ENCODE measurements around the gene PPP6R3. TPM values are rescaled to one million over a fixed set of nuclear protein-coding genes. Genes with fewer than 3 reads are reported as not detected.

The PPP6R3 gene
- total RNA-seq, 1 donor from 2014 or later: 55.8 TPM

- TF ChIP-seq, protein P1, sequence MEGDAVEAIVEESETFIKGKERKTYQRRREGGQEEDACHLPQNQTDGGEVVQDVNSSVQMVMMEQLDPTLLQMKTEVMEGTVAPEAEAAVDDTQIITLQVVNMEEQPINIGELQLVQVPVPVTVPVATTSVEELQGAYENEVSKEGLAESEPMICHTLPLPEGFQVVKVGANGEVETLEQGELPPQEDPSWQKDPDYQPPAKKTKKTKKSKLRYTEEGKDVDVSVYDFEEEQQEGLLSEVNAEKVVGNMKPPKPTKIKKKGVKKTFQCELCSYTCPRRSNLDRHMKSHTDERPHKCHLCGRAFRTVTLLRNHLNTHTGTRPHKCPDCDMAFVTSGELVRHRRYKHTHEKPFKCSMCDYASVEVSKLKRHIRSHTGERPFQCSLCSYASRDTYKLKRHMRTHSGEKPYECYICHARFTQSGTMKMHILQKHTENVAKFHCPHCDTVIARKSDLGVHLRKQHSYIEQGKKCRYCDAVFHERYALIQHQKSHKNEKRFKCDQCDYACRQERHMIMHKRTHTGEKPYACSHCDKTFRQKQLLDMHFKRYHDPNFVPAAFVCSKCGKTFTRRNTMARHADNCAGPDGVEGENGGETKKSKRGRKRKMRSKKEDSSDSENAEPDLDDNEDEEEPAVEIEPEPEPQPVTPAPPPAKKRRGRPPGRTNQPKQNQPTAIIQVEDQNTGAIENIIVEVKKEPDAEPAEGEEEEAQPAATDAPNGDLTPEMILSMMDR (conservative IDR thresholded peaks at IDR 0.05; ENCODE audit: low read depth, low read length): no peak
- no peak for DNase-seq (ENCODE audit: low read depth)
- no peak overlapping the region for H3K4me3 ChIP-seq (ENCODE audit: low read depth, low read length)
Measured at GRCh38 chr11:68655406-68655805, 194.9 kb downstream of the PPP6R3 start.

DNA sequence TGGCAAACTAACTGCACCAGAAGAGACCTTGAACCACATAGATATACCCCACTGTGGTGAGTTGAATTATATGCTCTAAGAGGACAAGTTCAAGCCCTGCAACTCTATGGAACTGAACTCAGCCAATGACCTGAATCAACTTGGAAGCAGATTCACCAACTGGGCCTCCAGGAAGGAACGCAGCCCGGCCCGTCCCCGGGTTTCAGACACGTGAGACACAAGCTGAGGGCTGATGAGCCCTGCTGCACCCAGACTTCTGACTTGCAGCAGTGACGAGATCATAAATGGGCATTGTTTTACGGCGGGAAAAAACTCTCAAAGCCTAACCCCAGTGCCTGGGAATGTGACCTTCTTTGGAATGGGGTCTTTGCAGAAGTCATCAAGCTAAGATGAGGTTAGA, 195.3 kb downstream of the PPP6R3 start:
- no peak for DNase-seq (ENCODE audit: low read depth)
- TF ChIP-seq, protein P1 (conservative IDR thresholded peaks at IDR 0.05; ENCODE audit: low read depth, low read length): no peak
- no peak overlapping the region for H3K4me3 ChIP-seq (ENCODE audit: low read depth, low read length)

DNA sequence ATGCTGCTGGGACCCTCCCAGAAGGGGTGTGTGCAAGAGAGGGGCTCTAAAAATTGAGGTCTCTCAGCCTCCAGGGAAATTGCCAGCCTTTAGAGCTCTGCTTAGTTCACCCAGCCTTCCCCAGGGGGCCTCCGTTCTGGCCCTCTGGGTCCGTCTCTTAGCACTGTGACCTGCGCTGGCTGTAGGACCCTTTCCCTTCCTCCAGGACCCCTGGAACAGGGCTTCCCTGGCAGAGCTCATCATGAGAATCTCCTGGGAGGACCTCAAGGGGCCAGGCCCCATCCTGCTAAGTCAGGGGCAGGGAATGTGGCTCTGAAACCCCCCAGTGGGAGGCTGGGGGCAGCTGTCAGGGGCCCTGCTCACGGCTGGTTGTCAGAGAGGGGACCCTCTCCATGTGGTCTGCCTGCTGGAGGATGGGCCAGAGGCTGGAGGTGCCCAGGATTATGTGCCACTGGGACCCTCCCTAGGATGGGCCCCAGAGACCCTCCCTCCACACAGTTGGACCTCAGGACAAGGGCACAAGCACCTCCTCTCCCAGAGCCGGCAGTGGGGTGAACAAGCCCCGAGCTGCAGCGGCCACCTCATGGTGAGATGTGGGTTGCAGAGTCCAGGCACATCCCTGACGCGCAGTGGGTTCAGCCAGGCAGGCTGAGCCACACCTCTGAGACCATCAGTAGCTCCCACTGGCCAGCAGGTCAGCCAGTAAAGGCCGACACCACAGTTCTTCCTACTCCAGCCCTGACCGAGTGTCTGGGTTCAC, 196.6 kb downstream of the PPP6R3 start:
- H3K4me3 ChIP-seq (ENCODE audit: low read depth, low read length): no peak overlapping the region
- TF ChIP-seq, protein P1 (conservative IDR thresholded peaks at IDR 0.05; ENCODE audit: low read depth, low read length): no peak
- DNase-seq (ENCODE audit: low read depth): no peak

DNA sequence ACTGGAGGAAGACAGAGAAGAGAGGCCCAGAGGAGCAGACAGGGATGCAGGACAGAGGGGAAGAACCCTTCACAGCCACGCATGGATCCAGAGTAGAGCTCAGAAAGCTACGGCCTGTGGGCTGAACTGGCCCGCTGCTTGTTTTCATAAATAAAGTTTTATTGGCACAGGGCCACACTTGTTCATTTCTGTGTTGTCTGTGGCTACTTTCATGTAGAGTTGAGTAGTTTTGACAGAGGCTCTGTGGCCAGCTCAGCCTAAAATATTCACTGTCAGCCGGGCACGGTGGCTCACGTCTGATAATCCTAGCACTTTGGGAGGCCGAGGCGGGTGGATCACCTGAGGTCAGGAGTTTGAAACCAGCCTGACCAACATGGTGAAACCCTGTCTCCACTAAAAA, 197.5 kb downstream of the PPP6R3 start:
- DNase-seq (ENCODE audit: low read depth): no peak
- TF ChIP-seq, protein P1 (conservative IDR thresholded peaks at IDR 0.05; ENCODE audit: low read depth, low read length): no peak
- no peak overlapping the region for H3K4me3 ChIP-seq (ENCODE audit: low read depth, low read length)

GRCh38 chr11:68658661-68659060, 198.1 kb downstream of the PPP6R3 start:
- DNase-seq (ENCODE audit: low read depth): no peak

GRCh38 chr11:68659158-68659921, 198.8 kb downstream of the PPP6R3 start:
- TF ChIP-seq, protein P1 (conservative IDR thresholded peaks at IDR 0.05; ENCODE audit: low read depth, low read length): no peak
- H3K4me3 ChIP-seq (ENCODE audit: low read depth, low read length): no peak overlapping the region
- DNase-seq (ENCODE audit: low read depth): peak; percentile 50

More at GRCh38 chr11:68658661-68659060, 198.1 kb downstream of the PPP6R3 start:
- TF ChIP-seq, protein P1 (conservative IDR thresholded peaks at IDR 0.05; ENCODE audit: low read depth, low read length): no peak
- H3K4me3 ChIP-seq (ENCODE audit: low read depth, low read length): no peak overlapping the region
